ENCODE results near the gene F10. TPM values are rescaled to one million over a fixed set of nuclear protein-coding genes. Genes with fewer than 3 reads are reported as not detected.
A peak's percentile ranks its signal among the peaks of the same experiment; 100 is the strongest.

F10 gene
- polyA plus RNA-seq, 1 of the 3 experiments (the other 2 are of a cell fraction), result 12.5 TPM

DNA sequence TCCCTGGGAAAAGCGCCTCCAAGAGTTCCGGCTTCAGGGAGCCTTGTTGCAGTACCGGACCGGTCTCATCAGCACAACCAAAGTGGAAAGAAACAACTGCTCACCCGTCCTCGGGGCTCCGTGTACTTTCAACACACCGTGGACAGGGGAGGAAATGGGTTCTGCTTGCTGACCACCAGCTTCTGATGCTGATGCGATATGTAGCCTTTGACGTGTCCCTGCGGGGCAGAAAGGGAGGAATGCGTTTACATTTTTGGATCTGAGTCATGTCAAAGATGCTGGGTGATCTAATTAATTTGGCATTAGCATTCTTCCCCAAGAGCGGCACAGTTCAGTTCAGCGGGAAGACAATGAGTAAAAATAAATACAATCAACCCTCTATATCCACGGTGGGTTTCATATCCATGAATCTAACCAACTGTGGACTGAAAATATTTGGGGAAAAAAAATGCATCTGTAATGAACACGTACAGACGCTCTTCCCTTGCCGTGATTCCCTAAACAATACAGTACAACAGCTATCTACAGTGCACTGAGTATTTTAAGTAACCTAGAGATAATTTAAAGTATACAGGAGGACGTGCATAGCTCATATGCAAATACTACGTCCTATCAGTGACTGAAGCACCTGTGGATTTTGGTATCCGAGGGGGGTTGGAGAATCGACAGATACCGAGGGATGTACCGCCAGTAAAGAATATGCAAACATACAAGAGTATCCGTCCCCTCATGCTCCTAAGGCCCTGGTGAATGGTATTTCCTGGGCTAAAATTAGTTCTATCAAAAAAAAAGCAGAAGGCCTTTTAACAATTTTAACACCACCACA is 55.7 kb downstream of the F10 start (continued):
- TF ChIP-seq, protein P1, sequence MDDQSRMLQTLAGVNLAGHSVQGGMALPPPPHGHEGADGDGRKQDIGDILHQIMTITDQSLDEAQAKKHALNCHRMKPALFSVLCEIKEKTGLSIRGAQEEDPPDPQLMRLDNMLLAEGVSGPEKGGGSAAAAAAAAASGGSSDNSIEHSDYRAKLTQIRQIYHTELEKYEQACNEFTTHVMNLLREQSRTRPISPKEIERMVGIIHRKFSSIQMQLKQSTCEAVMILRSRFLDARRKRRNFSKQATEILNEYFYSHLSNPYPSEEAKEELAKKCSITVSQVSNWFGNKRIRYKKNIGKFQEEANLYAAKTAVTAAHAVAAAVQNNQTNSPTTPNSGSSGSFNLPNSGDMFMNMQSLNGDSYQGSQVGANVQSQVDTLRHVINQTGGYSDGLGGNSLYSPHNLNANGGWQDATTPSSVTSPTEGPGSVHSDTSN (IDR thresholded peaks at IDR 0.05), result peak; percentile 74
- peak; percentile 79; the same call in 1 of the 2 replicates for TF ChIP-seq SIN3A (IDR thresholded peaks at IDR 0.05; ENCODE audit: borderline replicate concordance, low read depth, low read length)
- peak; percentile 31; the same call in 1 of the 2 replicates for TF ChIP-seq POLR2AphosphoS5 (IDR thresholded peaks at IDR 0.05; ENCODE audit: low read depth, low read length)
- peak; percentile 65 for TF ChIP-seq TCF12 (IDR thresholded peaks at IDR 0.05)
- TF ChIP-seq ELF1 (IDR thresholded peaks at IDR 0.05), result no peak
- TF ChIP-seq, protein P2, sequence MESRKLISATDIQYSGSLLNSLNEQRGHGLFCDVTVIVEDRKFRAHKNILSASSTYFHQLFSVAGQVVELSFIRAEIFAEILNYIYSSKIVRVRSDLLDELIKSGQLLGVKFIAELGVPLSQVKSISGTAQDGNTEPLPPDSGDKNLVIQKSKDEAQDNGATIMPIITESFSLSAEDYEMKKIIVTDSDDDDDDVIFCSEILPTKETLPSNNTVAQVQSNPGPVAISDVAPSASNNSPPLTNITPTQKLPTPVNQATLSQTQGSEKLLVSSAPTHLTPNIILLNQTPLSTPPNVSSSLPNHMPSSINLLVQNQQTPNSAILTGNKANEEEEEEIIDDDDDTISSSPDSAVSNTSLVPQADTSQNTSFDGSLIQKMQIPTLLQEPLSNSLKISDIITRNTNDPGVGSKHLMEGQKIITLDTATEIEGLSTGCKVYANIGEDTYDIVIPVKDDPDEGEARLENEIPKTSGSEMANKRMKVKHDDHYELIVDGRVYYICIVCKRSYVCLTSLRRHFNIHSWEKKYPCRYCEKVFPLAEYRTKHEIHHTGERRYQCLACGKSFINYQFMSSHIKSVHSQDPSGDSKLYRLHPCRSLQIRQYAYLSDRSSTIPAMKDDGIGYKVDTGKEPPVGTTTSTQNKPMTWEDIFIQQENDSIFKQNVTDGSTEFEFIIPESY (IDR thresholded peaks at IDR 0.05; ENCODE audit: borderline replicate concordance, low read depth), result 0 out of 2 replicates have a peak, but pooled peaks have one; percentile 25
- TF ChIP-seq TEAD4 (IDR thresholded peaks at IDR 0.05; ENCODE audit: borderline replicate concordance, insufficient read depth), result peak; percentile 91
- no peak for TF ChIP-seq NRF1 (IDR thresholded peaks at IDR 0.05; ENCODE audit: low read depth, low read length)
- TF ChIP-seq NFIC (IDR thresholded peaks at IDR 0.05; ENCODE audit: borderline replicate concordance), result 0 out of 2 replicates have a peak, but pooled peaks have one; percentile 33
- no peak for TF ChIP-seq GATA2 (CRISPR knock-in tag; IDR thresholded peaks at IDR 0.05)
- TF ChIP-seq, protein P3, sequence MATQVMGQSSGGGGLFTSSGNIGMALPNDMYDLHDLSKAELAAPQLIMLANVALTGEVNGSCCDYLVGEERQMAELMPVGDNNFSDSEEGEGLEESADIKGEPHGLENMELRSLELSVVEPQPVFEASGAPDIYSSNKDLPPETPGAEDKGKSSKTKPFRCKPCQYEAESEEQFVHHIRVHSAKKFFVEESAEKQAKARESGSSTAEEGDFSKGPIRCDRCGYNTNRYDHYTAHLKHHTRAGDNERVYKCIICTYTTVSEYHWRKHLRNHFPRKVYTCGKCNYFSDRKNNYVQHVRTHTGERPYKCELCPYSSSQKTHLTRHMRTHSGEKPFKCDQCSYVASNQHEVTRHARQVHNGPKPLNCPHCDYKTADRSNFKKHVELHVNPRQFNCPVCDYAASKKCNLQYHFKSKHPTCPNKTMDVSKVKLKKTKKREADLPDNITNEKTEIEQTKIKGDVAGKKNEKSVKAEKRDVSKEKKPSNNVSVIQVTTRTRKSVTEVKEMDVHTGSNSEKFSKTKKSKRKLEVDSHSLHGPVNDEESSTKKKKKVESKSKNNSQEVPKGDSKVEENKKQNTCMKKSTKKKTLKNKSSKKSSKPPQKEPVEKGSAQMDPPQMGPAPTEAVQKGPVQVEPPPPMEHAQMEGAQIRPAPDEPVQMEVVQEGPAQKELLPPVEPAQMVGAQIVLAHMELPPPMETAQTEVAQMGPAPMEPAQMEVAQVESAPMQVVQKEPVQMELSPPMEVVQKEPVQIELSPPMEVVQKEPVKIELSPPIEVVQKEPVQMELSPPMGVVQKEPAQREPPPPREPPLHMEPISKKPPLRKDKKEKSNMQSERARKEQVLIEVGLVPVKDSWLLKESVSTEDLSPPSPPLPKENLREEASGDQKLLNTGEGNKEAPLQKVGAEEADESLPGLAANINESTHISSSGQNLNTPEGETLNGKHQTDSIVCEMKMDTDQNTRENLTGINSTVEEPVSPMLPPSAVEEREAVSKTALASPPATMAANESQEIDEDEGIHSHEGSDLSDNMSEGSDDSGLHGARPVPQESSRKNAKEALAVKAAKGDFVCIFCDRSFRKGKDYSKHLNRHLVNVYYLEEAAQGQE (IDR thresholded peaks at IDR 0.05; ENCODE audit: low read depth, low read length), result no peak
- TF ChIP-seq, protein P4, sequence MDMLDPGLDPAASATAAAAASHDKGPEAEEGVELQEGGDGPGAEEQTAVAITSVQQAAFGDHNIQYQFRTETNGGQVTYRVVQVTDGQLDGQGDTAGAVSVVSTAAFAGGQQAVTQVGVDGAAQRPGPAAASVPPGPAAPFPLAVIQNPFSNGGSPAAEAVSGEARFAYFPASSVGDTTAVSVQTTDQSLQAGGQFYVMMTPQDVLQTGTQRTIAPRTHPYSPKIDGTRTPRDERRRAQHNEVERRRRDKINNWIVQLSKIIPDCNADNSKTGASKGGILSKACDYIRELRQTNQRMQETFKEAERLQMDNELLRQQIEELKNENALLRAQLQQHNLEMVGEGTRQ (IDR thresholded peaks at IDR 0.05; ENCODE audit: borderline replicate concordance, low read depth, low read length), result no peak
- TF ChIP-seq RFX5 (IDR thresholded peaks at IDR 0.05; ENCODE audit: low read length), result no peak
